GM10266 (cell line): ENCODE data around the gene BMP4.

ENCODE experiments used
- DNase-seq: peaks from one replicate; pipeline ENCODE4 v3.0.0; 2012; ENCODE audit errors: extremely low spot score
- TF ChIP-seq, protein P1 (sequence below): IDR thresholded peaks from 2 replicates; pipeline ENCODE4 v1.5.1; 2012; ENCODE audit warnings: mild to moderate bottlenecking, low read depth; ENCODE audit not compliant: control insufficient read depth, insufficient read depth; ENCODE audit errors: missing control alignments

The BMP4 gene

DNA sequence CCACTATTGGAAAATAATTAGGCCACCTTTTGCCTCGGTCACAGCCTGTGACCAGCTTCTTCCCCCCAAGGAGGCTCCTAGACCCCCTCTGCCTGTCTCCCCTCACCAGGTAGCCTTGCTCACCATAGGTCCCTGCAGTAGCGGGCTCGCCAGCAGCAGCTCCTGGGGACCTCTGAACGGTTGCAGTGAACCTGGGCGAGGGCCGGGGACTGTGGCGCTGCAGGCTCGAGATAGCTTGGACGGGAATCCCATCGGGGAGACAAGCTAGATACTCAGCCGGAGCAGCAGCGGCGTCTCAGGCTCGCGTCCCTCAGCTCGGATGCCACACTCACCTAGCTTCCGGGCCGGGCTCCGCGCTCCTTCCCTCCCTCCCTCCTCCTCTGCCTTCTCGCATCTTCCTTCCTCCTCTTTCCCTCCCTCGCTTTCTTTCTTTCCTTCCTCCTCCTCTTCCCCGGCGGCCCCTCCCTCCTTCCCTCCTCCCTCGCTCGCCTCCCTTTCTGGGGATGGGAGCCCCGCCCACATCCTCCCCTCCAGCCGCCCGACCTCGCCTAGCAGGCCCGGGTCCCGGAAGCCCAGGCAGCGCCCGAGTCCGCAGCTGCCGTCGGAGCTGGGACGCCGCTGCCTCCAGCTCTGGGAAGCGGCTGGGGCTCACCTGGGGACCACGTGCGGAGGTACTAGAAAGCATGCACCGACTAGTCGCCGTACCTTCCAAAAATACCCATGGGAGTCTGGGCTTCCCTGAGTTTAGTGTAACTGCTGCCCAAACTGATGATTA lies at the start of gene BMP4:
TSS of gene BMP4 (minus strand) at position 399 of the 775 bp plus-strand sequence. CDS start 4,603 bp downstream, outside the sequence.
- peak; percentile 68 for DNase-seq
- TF ChIP-seq, protein P1, sequence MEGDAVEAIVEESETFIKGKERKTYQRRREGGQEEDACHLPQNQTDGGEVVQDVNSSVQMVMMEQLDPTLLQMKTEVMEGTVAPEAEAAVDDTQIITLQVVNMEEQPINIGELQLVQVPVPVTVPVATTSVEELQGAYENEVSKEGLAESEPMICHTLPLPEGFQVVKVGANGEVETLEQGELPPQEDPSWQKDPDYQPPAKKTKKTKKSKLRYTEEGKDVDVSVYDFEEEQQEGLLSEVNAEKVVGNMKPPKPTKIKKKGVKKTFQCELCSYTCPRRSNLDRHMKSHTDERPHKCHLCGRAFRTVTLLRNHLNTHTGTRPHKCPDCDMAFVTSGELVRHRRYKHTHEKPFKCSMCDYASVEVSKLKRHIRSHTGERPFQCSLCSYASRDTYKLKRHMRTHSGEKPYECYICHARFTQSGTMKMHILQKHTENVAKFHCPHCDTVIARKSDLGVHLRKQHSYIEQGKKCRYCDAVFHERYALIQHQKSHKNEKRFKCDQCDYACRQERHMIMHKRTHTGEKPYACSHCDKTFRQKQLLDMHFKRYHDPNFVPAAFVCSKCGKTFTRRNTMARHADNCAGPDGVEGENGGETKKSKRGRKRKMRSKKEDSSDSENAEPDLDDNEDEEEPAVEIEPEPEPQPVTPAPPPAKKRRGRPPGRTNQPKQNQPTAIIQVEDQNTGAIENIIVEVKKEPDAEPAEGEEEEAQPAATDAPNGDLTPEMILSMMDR: no peak

- no peak for DNase-seq
- TF ChIP-seq, protein P1: no peak
These were observed 46.4 kb upstream of the BMP4 start for GRCh38 chr14:54003064-54003463.

DNA sequence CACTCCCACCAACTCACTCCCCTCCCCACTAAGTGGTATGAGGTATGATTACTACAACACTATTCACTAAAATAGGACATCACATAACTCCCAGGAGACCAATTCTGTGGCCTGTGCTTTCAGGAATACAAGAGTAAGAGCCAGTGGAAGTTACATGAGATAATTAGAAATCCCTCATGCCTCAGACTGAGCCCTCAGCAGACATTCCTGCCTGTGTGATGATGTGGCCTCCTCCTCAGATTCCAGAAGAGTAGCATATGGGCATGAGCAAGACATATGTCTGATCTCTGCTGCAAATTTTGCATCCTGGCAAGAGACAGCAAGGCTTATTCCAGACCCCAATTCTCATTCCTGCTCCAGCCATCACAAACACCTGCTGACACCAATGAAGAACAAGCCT lies 46.0 kb upstream of the BMP4 start:
- TF ChIP-seq, protein P1: no peak
- DNase-seq: no peak

- no peak for DNase-seq
These were observed 44.7 kb upstream of the BMP4 start for GRCh38 chr14:54001189-54001878.

DNA sequence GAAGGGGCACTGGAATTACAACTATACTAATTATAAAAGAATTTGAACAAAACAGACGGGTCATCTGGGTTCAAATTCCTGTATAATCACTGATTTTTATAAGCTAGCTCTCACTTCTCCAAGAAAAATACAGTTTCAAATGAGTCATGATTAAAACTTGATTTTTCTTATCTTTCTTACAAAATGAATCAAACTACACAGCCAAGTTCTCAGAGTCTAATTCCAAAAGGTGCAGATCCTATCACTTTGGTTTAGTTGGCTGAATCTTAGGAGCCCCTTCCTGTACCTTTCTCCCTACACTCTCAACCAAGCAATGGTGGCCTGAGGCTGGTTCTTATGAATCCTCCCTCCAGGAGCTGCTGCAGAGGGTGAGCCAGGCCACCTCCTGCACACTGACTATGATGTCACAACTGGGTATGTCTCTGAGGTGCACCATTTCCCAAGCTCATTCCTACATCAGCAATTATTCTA lies 43.8 kb upstream of the BMP4 start:
- DNase-seq: no peak

More at GRCh38 chr14:54001189-54001878, 44.7 kb upstream of the BMP4 start:
- TF ChIP-seq, protein P1: peak; percentile 19

DNA sequence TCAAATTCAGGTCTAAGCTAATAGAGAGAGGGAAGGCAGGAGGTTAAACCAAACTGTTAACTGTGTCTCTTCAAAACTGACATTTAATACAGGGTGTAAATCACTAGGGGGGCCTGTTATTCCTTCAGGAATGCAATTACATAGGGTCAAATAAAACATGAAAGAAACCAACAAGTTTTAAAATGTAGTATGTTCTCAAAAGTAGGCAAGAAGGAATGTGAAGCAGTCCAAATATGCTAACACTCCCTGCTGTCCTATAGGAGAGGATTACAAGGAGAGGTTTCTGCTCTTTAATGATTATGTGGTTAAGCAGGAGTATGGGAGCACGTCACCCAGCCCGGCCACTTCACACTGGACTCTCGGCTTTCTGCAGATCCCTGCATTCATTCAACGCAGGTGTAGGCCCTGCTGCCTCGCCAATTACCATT lies 42.5 kb upstream of the BMP4 start:
- no peak for DNase-seq
- TF ChIP-seq, protein P1: no peak

More for the DNA sequence above, 43.8 kb upstream of the BMP4 start:
- TF ChIP-seq, protein P1: no peak
